ENCODE measurements around the gene AP2A1. TPM values are rescaled to one million over a fixed set of nuclear protein-coding genes. Genes with fewer than 3 reads are reported as not detected.
A peak's percentile ranks its signal among the peaks of the same experiment; 100 is the strongest.

AP2A1 gene
- total and polyA plus RNA-seq, 2 of the 13 experiments (the other 11 are each of a cell fraction or from before 2014, with no cell fraction given) = 22.7 to 39.7 TPM

DNA sequence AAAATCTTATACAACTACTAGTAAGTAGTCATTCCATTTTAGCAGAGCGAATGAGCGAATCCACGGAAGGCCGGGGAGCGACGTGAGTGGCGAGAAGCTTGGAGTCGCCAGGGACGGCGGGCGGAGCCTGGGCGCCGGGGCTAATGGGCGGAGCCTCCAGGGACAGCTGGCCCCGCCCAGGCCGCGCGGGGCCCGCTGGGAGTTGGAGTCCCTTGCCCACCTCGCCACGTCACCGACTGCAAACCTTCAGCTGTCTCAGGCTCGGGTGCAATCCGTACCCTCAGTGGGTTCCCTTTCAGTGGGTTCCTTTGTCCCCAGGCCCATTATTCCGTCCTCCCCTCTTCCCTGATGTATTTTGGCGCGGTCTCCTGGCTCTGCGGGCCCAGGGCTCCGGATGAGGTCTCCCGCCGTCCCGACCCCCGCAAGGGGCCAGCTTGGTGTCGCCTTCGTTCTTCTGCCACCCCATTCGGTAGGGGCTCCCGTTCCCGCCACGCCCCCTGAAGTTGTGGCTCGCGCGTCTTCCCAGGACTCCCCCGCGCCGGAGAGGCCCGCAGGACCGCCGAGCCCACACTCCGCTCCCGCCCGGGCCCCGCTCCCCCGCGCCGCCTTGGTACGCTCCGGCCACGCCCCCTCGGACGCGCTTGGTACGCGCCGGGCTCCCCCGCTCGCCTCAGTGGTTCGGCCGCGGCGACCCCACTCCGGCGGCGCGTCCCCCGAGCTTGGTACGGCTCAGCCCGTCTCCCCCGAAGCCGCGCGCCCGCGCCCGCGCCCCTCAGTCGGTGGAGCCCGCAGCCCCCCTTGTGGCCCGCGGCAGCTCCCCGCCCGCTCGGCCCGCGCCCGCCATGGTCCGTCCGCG, 83.9 kb downstream of the AP2A1 start, which contains the start of gene PTOV1 (continued):
- TF ChIP-seq, protein P1, sequence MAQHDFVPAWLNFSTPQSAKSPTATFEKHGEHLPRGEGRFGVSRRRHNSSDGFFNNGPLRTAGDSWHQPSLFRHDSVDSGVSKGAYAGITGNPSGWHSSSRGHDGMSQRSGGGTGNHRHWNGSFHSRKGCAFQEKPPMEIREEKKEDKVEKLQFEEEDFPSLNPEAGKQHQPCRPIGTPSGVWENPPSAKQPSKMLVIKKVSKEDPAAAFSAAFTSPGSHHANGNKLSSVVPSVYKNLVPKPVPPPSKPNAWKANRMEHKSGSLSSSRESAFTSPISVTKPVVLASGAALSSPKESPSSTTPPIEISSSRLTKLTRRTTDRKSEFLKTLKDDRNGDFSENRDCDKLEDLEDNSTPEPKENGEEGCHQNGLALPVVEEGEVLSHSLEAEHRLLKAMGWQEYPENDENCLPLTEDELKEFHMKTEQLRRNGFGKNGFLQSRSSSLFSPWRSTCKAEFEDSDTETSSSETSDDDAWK (CRISPR knock-in tag; IDR thresholded peaks at IDR 0.05) = no peak
- TF ChIP-seq, protein P2, sequence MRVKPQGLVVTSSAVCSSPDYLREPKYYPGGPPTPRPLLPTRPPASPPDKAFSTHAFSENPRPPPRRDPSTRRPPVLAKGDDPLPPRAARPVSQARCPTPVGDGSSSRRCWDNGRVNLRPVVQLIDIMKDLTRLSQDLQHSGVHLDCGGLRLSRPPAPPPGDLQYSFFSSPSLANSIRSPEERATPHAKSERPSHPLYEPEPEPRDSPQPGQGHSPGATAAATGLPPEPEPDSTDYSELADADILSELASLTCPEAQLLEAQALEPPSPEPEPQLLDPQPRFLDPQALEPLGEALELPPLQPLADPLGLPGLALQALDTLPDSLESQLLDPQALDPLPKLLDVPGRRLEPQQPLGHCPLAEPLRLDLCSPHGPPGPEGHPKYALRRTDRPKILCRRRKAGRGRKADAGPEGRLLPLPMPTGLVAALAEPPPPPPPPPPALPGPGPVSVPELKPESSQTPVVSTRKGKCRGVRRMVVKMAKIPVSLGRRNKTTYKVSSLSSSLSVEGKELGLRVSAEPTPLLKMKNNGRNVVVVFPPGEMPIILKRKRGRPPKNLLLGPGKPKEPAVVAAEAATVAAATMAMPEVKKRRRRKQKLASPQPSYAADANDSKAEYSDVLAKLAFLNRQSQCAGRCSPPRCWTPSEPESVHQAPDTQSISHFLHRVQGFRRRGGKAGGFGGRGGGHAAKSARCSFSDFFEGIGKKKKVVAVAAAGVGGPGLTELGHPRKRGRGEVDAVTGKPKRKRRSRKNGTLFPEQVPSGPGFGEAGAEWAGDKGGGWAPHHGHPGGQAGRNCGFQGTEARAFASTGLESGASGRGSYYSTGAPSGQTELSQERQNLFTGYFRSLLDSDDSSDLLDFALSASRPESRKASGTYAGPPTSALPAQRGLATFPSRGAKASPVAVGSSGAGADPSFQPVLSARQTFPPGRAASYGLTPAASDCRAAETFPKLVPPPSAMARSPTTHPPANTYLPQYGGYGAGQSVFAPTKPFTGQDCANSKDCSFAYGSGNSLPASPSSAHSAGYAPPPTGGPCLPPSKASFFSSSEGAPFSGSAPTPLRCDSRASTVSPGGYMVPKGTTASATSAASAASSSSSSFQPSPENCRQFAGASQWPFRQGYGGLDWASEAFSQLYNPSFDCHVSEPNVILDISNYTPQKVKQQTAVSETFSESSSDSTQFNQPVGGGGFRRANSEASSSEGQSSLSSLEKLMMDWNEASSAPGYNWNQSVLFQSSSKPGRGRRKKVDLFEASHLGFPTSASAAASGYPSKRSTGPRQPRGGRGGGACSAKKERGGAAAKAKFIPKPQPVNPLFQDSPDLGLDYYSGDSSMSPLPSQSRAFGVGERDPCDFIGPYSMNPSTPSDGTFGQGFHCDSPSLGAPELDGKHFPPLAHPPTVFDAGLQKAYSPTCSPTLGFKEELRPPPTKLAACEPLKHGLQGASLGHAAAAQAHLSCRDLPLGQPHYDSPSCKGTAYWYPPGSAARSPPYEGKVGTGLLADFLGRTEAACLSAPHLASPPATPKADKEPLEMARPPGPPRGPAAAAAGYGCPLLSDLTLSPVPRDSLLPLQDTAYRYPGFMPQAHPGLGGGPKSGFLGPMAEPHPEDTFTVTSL (CRISPR knock-in tag; IDR thresholded peaks at IDR 0.05; ENCODE audit: borderline replicate concordance) = no peak
- TF ChIP-seq, protein P3, sequence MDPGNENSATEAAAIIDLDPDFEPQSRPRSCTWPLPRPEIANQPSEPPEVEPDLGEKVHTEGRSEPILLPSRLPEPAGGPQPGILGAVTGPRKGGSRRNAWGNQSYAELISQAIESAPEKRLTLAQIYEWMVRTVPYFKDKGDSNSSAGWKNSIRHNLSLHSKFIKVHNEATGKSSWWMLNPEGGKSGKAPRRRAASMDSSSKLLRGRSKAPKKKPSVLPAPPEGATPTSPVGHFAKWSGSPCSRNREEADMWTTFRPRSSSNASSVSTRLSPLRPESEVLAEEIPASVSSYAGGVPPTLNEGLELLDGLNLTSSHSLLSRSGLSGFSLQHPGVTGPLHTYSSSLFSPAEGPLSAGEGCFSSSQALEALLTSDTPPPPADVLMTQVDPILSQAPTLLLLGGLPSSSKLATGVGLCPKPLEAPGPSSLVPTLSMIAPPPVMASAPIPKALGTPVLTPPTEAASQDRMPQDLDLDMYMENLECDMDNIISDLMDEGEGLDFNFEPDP (CRISPR knock-in tag; conservative IDR thresholded peaks at IDR 0.05) = no peak
- TF ChIP-seq, protein P4, sequence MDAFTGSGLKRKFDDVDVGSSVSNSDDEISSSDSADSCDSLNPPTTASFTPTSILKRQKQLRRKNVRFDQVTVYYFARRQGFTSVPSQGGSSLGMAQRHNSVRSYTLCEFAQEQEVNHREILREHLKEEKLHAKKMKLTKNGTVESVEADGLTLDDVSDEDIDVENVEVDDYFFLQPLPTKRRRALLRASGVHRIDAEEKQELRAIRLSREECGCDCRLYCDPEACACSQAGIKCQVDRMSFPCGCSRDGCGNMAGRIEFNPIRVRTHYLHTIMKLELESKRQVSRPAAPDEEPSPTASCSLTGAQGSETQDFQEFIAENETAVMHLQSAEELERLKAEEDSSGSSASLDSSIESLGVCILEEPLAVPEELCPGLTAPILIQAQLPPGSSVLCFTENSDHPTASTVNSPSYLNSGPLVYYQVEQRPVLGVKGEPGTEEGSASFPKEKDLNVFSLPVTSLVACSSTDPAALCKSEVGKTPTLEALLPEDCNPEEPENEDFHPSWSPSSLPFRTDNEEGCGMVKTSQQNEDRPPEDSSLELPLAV (CRISPR knock-in tag; conservative IDR thresholded peaks at IDR 0.05; ENCODE audit: low read depth) = no peak
- TF ChIP-seq, protein P5, sequence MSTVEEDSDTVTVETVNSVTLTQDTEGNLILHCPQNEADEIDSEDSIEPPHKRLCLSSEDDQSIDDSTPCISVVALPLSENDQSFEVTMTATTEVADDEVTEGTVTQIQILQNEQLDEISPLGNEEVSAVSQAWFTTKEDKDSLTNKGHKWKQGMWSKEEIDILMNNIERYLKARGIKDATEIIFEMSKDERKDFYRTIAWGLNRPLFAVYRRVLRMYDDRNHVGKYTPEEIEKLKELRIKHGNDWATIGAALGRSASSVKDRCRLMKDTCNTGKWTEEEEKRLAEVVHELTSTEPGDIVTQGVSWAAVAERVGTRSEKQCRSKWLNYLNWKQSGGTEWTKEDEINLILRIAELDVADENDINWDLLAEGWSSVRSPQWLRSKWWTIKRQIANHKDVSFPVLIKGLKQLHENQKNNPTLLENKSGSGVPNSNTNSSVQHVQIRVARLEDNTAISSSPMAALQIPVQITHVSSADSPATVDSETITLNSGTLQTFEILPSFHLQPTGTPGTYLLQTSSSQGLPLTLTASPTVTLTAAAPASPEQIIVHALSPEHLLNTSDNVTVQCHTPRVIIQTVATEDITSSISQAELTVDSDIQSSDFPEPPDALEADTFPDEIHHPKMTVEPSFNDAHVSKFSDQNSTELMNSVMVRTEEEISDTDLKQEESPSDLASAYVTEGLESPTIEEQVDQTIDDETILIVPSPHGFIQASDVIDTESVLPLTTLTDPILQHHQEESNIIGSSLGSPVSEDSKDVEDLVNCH (CRISPR knock-in tag; IDR thresholded peaks at IDR 0.05) = no peak
- TF ChIP-seq RXRB (CRISPR knock-in tag; IDR thresholded peaks at IDR 0.05; ENCODE audit: borderline replicate concordance) (no peak; the same call in 1 of the 2 replicates), ASH2L (IDR thresholded peaks at IDR 0.05; ENCODE audit: insufficient read length, low read depth, low read length) (peak; percentile 64), KLF11 (CRISPR knock-in tag; IDR thresholded peaks at IDR 0.05) (no peak), ZNF703 (CRISPR knock-in tag; IDR thresholded peaks at IDR 0.05; ENCODE audit: borderline replicate concordance) (no peak), ZNF879 (CRISPR knock-in tag; IDR thresholded peaks at IDR 0.05) (0 out of 2 replicates have a peak, but pooled peaks have one; percentile 53), NR1H2 (CRISPR knock-in tag; IDR thresholded peaks at IDR 0.05; ENCODE audit: borderline replicate concordance, low read depth) (no peak), CBX5 (CRISPR knock-in tag; IDR thresholded peaks at IDR 0.05; ENCODE audit: borderline replicate concordance) (no peak; the same call in 1 of the 2 replicates), FOSL2 (CRISPR knock-in tag; IDR thresholded peaks at IDR 0.05) (peak; percentile 52; the same call in 1 of the 2 replicates)
- TF ChIP-seq, protein P6, sequence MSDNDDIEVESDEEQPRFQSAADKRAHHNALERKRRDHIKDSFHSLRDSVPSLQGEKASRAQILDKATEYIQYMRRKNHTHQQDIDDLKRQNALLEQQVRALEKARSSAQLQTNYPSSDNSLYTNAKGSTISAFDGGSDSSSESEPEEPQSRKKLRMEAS (IDR thresholded peaks at IDR 0.05) = peak; percentile 86
